Heart left ventricle (tissue), 13 donors: Measurements from ENCODE around the gene GRM7.

ENCODE experiments used
- POLR2A ChIP-seq, 2 donors: fragments of 450-650 bp; IDR thresholded peaks; one replicate each; pipeline ENCODE4 v1.6.1; 2017; ENCODE audit warnings: antibody characterized with exemption in 2 of 2, mild to moderate bottlenecking in 2 of 2, moderate library complexity in 2 of 2
- TF ChIP-seq, protein P1 (sequence below), 12 donors: fragments of 200-600 bp; sonication (generic) in 4 of 12; IDR thresholded peaks; one replicate each; pipeline versions ENCODE4 v1.5.0 to v1.8.0; 2018 to 2022; ENCODE audit warnings: antibody characterized with exemption in 12 of 12, mild to moderate bottlenecking in 5 of 12
- donor health status: ischemic (EF 13 %, LVEDD 7.1; RV severe dilation, severe dysfunction).
- donor health status: DM: no; HTN: yes; CAD: no.
- donor health status: DM: no; HTN: no; CAD: no.
- donor health status: ischemic (EF 25% LVEDD 6.9; RV normal size, moderate dysfunction).
- donor health status: ischemic (EF 25% LVEDD 5.7; RV mildly dilated, moderate dysfunction).
- donor health status: ischemic (EF 35%, LVEDD 5.7; RV mildly dilated, moderate dysfunction).
- donor health status: nonischemic (EF 11% LVEDD 7.7; RV severe dilation, severe dysfunction).
- donor health status: DM: yes; HTN: yes; CAD: no.
- donor health status: PGD.
- donor health status: ischemic (EF 29% LVEDD 5.4; RV normal size, mild dysfunction).
- donor health status: nonischemic (EF 23%, LVEDD 6.1; RV moderate dilation, normal function).

DNA sequence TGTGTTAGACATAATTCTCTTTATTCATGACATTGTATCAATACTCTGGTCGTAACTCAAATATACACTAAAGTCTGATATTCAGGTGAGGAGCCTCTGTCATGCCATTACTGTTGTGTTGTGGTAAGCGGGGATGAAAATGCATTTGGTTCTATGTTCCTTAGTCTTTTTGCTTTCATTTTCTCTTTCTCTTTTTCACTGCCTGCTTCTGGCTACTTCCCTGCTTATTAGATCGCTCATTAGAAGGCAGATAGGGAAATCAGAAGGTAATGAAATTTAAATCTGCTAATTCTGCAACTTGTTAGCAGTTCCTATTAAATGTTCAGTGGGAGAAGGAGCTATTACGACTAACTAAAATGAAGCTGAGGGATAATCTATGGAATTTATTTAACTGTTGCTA is 345.0 kb downstream of the GRM7 start:
- TF ChIP-seq, protein P1, sequence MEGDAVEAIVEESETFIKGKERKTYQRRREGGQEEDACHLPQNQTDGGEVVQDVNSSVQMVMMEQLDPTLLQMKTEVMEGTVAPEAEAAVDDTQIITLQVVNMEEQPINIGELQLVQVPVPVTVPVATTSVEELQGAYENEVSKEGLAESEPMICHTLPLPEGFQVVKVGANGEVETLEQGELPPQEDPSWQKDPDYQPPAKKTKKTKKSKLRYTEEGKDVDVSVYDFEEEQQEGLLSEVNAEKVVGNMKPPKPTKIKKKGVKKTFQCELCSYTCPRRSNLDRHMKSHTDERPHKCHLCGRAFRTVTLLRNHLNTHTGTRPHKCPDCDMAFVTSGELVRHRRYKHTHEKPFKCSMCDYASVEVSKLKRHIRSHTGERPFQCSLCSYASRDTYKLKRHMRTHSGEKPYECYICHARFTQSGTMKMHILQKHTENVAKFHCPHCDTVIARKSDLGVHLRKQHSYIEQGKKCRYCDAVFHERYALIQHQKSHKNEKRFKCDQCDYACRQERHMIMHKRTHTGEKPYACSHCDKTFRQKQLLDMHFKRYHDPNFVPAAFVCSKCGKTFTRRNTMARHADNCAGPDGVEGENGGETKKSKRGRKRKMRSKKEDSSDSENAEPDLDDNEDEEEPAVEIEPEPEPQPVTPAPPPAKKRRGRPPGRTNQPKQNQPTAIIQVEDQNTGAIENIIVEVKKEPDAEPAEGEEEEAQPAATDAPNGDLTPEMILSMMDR (IDR thresholded peaks at IDR 0.05): no peak
- TF ChIP-seq POLR2A (IDR thresholded peaks at IDR 0.05): no peak
